MM.1S (cell line): Measurements from ENCODE around the gene ASIC5.

ENCODE experiments used
- DNase-seq: peaks from one replicate; pipeline ENCODE4 v3.0.0-alpha.2; 2015
- H2AFZ ChIP-seq: fragments of 300-600 bp; sonication (generic); 2 replicates; pipeline ENCODE4 v1.6.0; 2016; ENCODE audit warnings: antibody characterized with exemption, low read length
- H3F3A ChIP-seq: fragments of 300-600 bp; sonication (generic); 2 replicates; pipeline ENCODE4 v1.6.1; 2016; ENCODE audit warnings: mild to moderate bottlenecking, antibody characterized with exemption, low read length, moderate library complexity, mixed read lengths; ENCODE audit not compliant: insufficient read depth
- H3K27ac ChIP-seq: fragments of 300-600 bp; sonication (generic); 2 replicates; pipeline ENCODE4 v1.5.1; 2016; ENCODE audit warnings: mild to moderate bottlenecking, low read length
- H3K27me3 ChIP-seq: fragments of 300-600 bp; sonication (generic); replicated peaks from 2 replicates; pipeline ENCODE4 v1.6.0; 2016; ENCODE audit warnings: low read length; ENCODE audit not compliant: insufficient read depth
- H3K36me3 ChIP-seq: fragments of 300-600 bp; sonication (generic); replicated peaks from 2 replicates; pipeline ENCODE4 v1.6.1; 2016; ENCODE audit warnings: mild to moderate bottlenecking, low read length, mixed read lengths; ENCODE audit not compliant: insufficient read depth
- H3K4me1 ChIP-seq: fragments of 300-600 bp; sonication (generic); 2 replicates; pipeline ENCODE4 v1.6.1; 2016; ENCODE audit warnings: low read length, mixed read lengths
- H3K4me2 ChIP-seq: fragments of 300-600 bp; sonication (generic); 2 replicates; pipeline ENCODE4 v1.6.0; 2016; ENCODE audit warnings: low read depth, low read length
- H3K4me3 ChIP-seq: fragments of 300-600 bp; sonication (generic); 2 replicates; pipeline ENCODE4 v1.5.1; 2016; ENCODE audit warnings: low read length, mixed read lengths
- H3K79me2 ChIP-seq: fragments of 300-600 bp; sonication (generic); 2 replicates; pipeline ENCODE4 v1.6.1; 2016; ENCODE audit warnings: mixed run types, low read length, mixed read lengths
- H3K9ac ChIP-seq: fragments of 300-600 bp; sonication (generic); 2 replicates; pipeline ENCODE4 v1.6.1; 2016; ENCODE audit warnings: low read length, mixed read lengths
- H3K9me2 ChIP-seq: fragments of 300-600 bp; sonication (generic); replicated peaks from 2 replicates; pipeline ENCODE4 v1.6.1; 2016; ENCODE audit warnings: mild to moderate bottlenecking, low read length, mixed read lengths; ENCODE audit not compliant: insufficient read depth
- H3K9me3 ChIP-seq: fragments of 300-600 bp; sonication (generic); replicated peaks from 2 replicates; pipeline ENCODE4 v1.6.1; 2016; ENCODE audit warnings: mild to moderate bottlenecking, low read length, mixed read lengths; ENCODE audit not compliant: insufficient read depth
- H4K20me1 ChIP-seq: fragments of 300-600 bp; sonication (generic); 2 replicates; pipeline ENCODE4 v1.6.1; 2016; ENCODE audit warnings: mild to moderate bottlenecking, low read length, moderate library complexity, mixed read lengths; ENCODE audit not compliant: insufficient read depth
- CTCF ChIP-seq: fragments of 300-600 bp; sonication (generic); IDR thresholded peaks from 2 replicates; pipeline ENCODE4 v1.5.1; 2016; ENCODE audit warnings: antibody characterized with exemption, low read length, mixed read lengths
- EZH2 ChIP-seq: fragments of 300-600 bp; sonication (generic); optimal IDR thresholded peaks from 2 replicates; pipeline ENCODE3; 2017; ENCODE audit warnings: low read depth, mild to moderate bottlenecking, antibody characterized with exemption, low read length, mixed read lengths
- EZH2phosphoT487 ChIP-seq: fragments of 300-600 bp; sonication (generic); IDR thresholded peaks from 2 replicates; pipeline ENCODE4 v1.6.1; 2018; ENCODE audit warnings: antibody characterized with exemption, low read length

Gene ASIC5

DNA sequence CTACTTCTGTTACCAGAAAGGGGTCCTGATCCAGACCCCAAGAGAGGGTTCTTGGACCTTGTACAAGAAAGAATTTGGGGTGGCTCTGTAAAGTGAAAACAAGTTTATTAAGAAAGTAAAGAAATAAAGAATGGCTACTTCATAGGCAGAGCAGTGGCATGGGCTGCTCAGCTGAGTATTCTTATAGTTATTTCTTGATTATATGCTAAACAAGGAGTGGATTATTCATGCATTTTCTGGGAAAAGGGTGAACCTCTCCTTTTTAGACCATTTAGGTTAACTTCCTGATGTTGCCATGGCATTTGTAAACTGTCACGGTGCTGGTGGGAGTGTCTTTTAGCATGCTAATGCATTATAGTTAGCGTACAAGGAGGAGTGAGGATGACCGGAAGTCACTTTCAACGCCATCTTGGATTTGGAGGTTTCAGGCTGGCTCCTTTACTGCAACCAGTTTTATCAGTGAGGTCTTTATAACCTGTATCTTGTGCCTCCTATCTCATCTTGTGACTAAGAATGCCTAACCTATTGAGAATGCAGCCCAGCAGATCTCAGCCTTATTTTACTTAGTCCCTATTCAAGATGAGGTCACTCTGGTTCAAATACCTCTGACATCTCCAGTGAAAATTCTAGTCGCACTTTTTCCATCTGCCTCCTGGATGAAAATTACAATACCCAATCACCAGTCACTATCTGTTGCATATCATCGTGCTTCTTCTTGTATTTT is 21.9 kb upstream of the ASIC5 start:
- Histone ChIP-seq H3F3A (no peaks in the 10 kb centered on the region), H3K27ac (no peak overlapping the region), H2AFZ (no peak overlapping the region), H3K9ac (no peak overlapping the region), H3K36me3 (no peaks in the 10 kb centered on the region), H3K9me2 (no peaks in the 10 kb centered on the region), H3K4me2 (no peak overlapping the region), H3K27me3 (no peaks in the 10 kb centered on the region), H3K4me1 (peaks cover 4% of the 10 kb centered on the region; the same call in 1 of the 2 replicates), H4K20me1 (no peaks in the 10 kb centered on the region), H3K79me2 (no peaks in the 10 kb centered on the region), H3K9me3 (no peaks in the 10 kb centered on the region), H3K4me3 (no peak overlapping the region)
- no peak for DNase-seq
- TF ChIP-seq CTCF, result no peak
- no peak for TF ChIP-seq EZH2phosphoT487
- TF ChIP-seq EZH2, result no peak

GRCh38 chr4:155887045-155887444 is 21.0 kb upstream of the ASIC5 start:
- Histone ChIP-seq H3K79me2 (no peaks in the 10 kb centered on the region), H3K27me3 (no peaks in the 10 kb centered on the region), H3F3A (no peaks in the 10 kb centered on the region), H3K4me2 (no peak overlapping the region), H3K9ac (no peak overlapping the region), H3K9me2 (no peaks in the 10 kb centered on the region), H3K27ac (no peak overlapping the region), H3K4me1 (peaks cover 4% of the 10 kb centered on the region; the same call in 1 of the 2 replicates), H3K4me3 (no peak overlapping the region), H4K20me1 (no peaks in the 10 kb centered on the region), H3K36me3 (no peaks in the 10 kb centered on the region), H3K9me3 (no peaks in the 10 kb centered on the region), H2AFZ (no peak overlapping the region)
- no peak for DNase-seq
- TF ChIP-seq EZH2phosphoT487 (no peak), CTCF (no peak), EZH2 (no peak)

DNA sequence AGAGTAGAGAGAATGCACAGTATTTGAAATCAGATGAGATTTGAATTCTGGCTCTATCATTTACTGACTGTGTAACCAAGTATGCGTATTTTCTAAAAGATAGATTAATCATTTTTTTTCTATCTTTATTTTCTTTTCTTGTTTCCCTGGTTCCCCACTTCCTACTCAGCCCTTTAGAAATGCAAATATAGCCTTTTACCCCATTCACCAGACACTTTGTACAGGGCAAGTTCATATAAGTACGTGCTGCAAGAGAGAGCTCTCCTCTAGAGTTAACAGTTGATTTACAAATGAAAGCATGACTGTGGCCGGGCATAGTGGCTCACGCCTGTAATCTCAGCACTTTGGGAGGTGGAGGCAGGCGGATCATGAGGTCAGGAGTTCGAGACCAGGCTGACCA is 19.6 kb upstream of the ASIC5 start:
- Histone ChIP-seq H3K4me2 (no peak overlapping the region), H3K27ac (no peak overlapping the region), H3K4me3 (no peak overlapping the region), H3F3A (peaks cover 6% of the 10 kb centered on the region; the same call in 1 of the 2 replicates), H3K27me3 (no peaks in the 10 kb centered on the region), H3K9ac (no peak overlapping the region), H3K4me1 (peaks cover 7% of the 10 kb centered on the region; the same call in 1 of the 2 replicates), H3K79me2 (no peaks in the 10 kb centered on the region), H3K9me3 (no peaks in the 10 kb centered on the region), H3K9me2 (no peaks in the 10 kb centered on the region), H2AFZ (no peak overlapping the region), H3K36me3 (no peaks in the 10 kb centered on the region), H4K20me1 (no peaks in the 10 kb centered on the region)
- DNase-seq, result no peak
- TF ChIP-seq EZH2, result no peak
- TF ChIP-seq EZH2phosphoT487, result no peak
- TF ChIP-seq CTCF, result no peak
